Measurements from ENCODE around the gene ZNF823. TPM values are rescaled to one million over a fixed set of nuclear protein-coding genes. Genes with fewer than 3 reads are reported as not detected.

The ZNF823 gene
- total and polyA plus RNA-seq, 9 of the 15 experiments (the other 6 are each of a cell fraction or from before 2014, with no cell fraction given) = 4.0 to 13.4 (median 6.1) TPM

GRCh38 chr19:11693505-11694499, 44.9 kb downstream of the ZNF823 start (continued):
- 0 out of 2 replicates have a peak, but pooled peaks have one; percentile 21 for TF ChIP-seq MGA (IDR thresholded peaks at IDR 0.05)
- TF ChIP-seq ZNF584 (CRISPR knock-in tag; IDR thresholded peaks at IDR 0.05; ENCODE audit: low read depth) = no peak
- no peak for TF ChIP-seq ATF3 (IDR thresholded peaks at IDR 0.05)
- TF ChIP-seq ATF3 (CRISPR knock-in tag; conservative IDR thresholded peaks at IDR 0.05) = no peak
- no peak for TF ChIP-seq CBX2 (IDR thresholded peaks at IDR 0.05; ENCODE audit: insufficient read depth, low read length, poor library complexity, severe bottlenecking)
- TF ChIP-seq RBM25 (IDR thresholded peaks at IDR 0.05; ENCODE audit: low read depth, low read length, severe bottlenecking) = peak; percentile 12
- TF ChIP-seq SMAD3 (CRISPR knock-in tag; conservative IDR thresholded peaks at IDR 0.05) = no peak
- TF ChIP-seq CREM (IDR thresholded peaks at IDR 0.05; ENCODE audit: low read depth) = no peak
- peak; percentile 28; the same call in 1 of the 2 replicates for TF ChIP-seq BCOR (IDR thresholded peaks at IDR 0.05)
- TF ChIP-seq HDAC2 (IDR thresholded peaks at IDR 0.05) = 0 out of 2 replicates have a peak, but pooled peaks have one; percentile 38
- TF ChIP-seq TCF7 (IDR thresholded peaks at IDR 0.05; ENCODE audit: borderline replicate concordance) = no peak
- TF ChIP-seq HINFP (tag; conservative IDR thresholded peaks at IDR 0.05; ENCODE audit: low read depth) = no peak
- peak; percentile 42; the same call in 1 of the 2 replicates for TF ChIP-seq ATF7 (IDR thresholded peaks at IDR 0.05)

Data from K562 (cell line).